Right hindlimb (tissue), 1 donor: Measurements from ENCODE around the gene INO80C.
"Not testable (repeated sequence)": the region's sequence is repeated elsewhere in the genome, so short reads cannot be mapped to it uniquely, and the experiment has no call there.

Source experiments
- DNase-seq: peaks from one replicate; pipeline ENCODE4 v3.0.0-alpha.2; 2018

The INO80C gene

GRCh38 chr18:35457140-35457704 lies 40.5 kb downstream of the INO80C start:
- DNase-seq, result no peak

- no peak for DNase-seq
These were observed 41.6 kb downstream of the INO80C start for GRCh38 chr18:35455926-35456763.

- no peak for DNase-seq
These were observed 43.0 kb downstream of the INO80C start for GRCh38 chr18:35454803-35455202.

- DNase-seq, result not testable (repeated sequence)
These were observed 44.7 kb downstream of the INO80C start for GRCh38 chr18:35453065-35453464.

- no peak for DNase-seq
These were observed 45.8 kb downstream of the INO80C start for GRCh38 chr18:35451916-35452315.

- DNase-seq, result no peak
These were observed 46.7 kb downstream of the INO80C start for GRCh38 chr18:35451032-35451431.

GRCh38 chr18:35444636-35445035 lies 53.1 kb downstream of the INO80C start:
- no peak for DNase-seq

- DNase-seq, result no peak
These were observed 53.9 kb downstream of the INO80C start for GRCh38 chr18:35443847-35444246.

GRCh38 chr18:35443434-35443833 lies 54.3 kb downstream of the INO80C start:
- no peak for DNase-seq

GRCh38 chr18:35442701-35443100 lies 55.1 kb downstream of the INO80C start:
- no peak for DNase-seq

- no peak for DNase-seq
These were observed 55.7 kb downstream of the INO80C start for GRCh38 chr18:35441857-35442595.

GRCh38 chr18:35438480-35439234 lies 59.1 kb downstream of the INO80C start:
- no peak for DNase-seq

- DNase-seq, result no peak
These were observed 59.9 kb downstream of the INO80C start for GRCh38 chr18:35437836-35438235.

GRCh38 chr18:35436076-35436649 lies 61.6 kb downstream of the INO80C start:
- no peak for DNase-seq

- no peak for DNase-seq
These were observed 62.4 kb downstream of the INO80C start for GRCh38 chr18:35435401-35435800.

- DNase-seq, result no peak
These were observed 65.2 kb downstream of the INO80C start for GRCh38 chr18:35432565-35433001.

GRCh38 chr18:35431374-35431741 lies 66.4 kb downstream of the INO80C start:
- DNase-seq, result no peak

GRCh38 chr18:35430721-35431373 lies 66.9 kb downstream of the INO80C start:
- no peak for DNase-seq

- DNase-seq, result no peak
These were observed 71.0 kb downstream of the INO80C start for GRCh38 chr18:35426786-35427185.

GRCh38 chr18:35424356-35424755 lies 73.4 kb downstream of the INO80C start:
- no peak for DNase-seq

- DNase-seq, result no peak
These were observed 75.5 kb downstream of the INO80C start for GRCh38 chr18:35422237-35422636.

GRCh38 chr18:35418610-35419009 lies 79.2 kb downstream of the INO80C start:
- DNase-seq, result no peak
